Muscle of leg (tissue), 16 donors: ENCODE results near the gene VIT. TPM values are rescaled to one million over a fixed set of nuclear protein-coding genes. Genes with fewer than 3 reads are reported as not detected.
A peak's percentile ranks its signal among the peaks of the same experiment; 100 is the strongest.

Experiments
- DNase-seq: peaks from one replicate; pipeline ENCODE4 v3.0.0; 2013
- H3K27ac ChIP-seq: one replicate; pipeline ENCODE4 v1.5.1; 2013; ENCODE audit warnings: mild to moderate bottlenecking, low read length, control low read depth
- H3K27me3 ChIP-seq: one replicate; pipeline ENCODE4 v1.6.1; 2013; ENCODE audit warnings: low read length; ENCODE audit not compliant: control insufficient read depth, insufficient read depth
- H3K36me3 ChIP-seq: one replicate; pipeline ENCODE4 v1.6.1; 2013; ENCODE audit warnings: low read length; ENCODE audit not compliant: control insufficient read depth, insufficient read depth
- H3K4me1 ChIP-seq: one replicate; pipeline ENCODE4 v1.6.1; 2013; ENCODE audit warnings: low read length; ENCODE audit not compliant: control insufficient read depth, insufficient read depth
- H3K4me3 ChIP-seq: one replicate; pipeline ENCODE4 v1.5.1; 2013; ENCODE audit warnings: low read length, control low read depth
- H3K9me3 ChIP-seq: replicated peaks from 2 replicates; pipeline ENCODE4 v1.6.1; 2013; ENCODE audit warnings: low read depth, low read length; ENCODE audit not compliant: control insufficient read depth
- WGBS: methylation state at CpG from one replicate; pipeline ENCODE4 v1.1.5; 2013; ENCODE audit warnings: missing lambda C conversion rate; ENCODE audit not compliant: insufficient coverage; 5-methylcytosine and 5-hydroxymethylcytosine counted together
- long read RNA-seq, 11 donors: transcript quantifications; one replicate each; lab custom pipeline, GENCODE V29; 2026
- polyA plus RNA-seq, 8 donors: library from polyadenylated mRNA; unstranded; fragments of 120-200 nt; gene quantifications; one replicate each; pipeline versions ENCODE4 v1.2.1 to v1.2.3, GENCODE V29; 2013; ENCODE audit warnings: inconsistent platforms in 1 of 8, low replicate concordance in 1 of 8; ENCODE audit not compliant: insufficient read length in 8 of 8, insufficient read depth in 1 of 8
- total RNA-seq: library from RNA; stranded (reverse); fragments of 120-200 nt; gene quantifications from one replicate; pipeline ENCODE4 v1.2.4, GENCODE V29; 2013

VIT gene
- total RNA-seq (9.6 TPM), polyA plus RNA-seq (1 to 10 TPM; 1.7 to 5.1 (median 4.3) TPM)
- long read RNA-seq, donor 1: 0 reads
- long read RNA-seq, donor 2: 0 reads
- long read RNA-seq, donor 3, partial matches to known transcripts: 0 of 1 reads
- long read RNA-seq, donor 3, other reads (novel, unspliced or antisense): 0 of 1 reads
- long read RNA-seq, donor 4: 0 reads
- long read RNA-seq, donor 5, partial matches to known transcripts: 0 of 4 reads
- long read RNA-seq, donor 5, other reads (novel, unspliced or antisense): 0 of 4 reads
- long read RNA-seq, donor 6: 0 reads
- long read RNA-seq, donor 7, partial matches to known transcripts: 0 of 1 reads
- long read RNA-seq, donor 7, other reads (novel, unspliced or antisense): 0 of 1 reads
- long read RNA-seq, donor 8: 0 reads
- long read RNA-seq, donor 9, partial matches to known transcripts: 0 of 4 reads
- long read RNA-seq, donor 9, other reads (novel, unspliced or antisense): 0 of 4 reads
- long read RNA-seq, donor 10: 0 reads
- long read RNA-seq, donor 11, partial matches to known transcripts: 0 of 1 reads
- long read RNA-seq, donor 11, other reads (novel, unspliced or antisense): 0 of 1 reads

DNA sequence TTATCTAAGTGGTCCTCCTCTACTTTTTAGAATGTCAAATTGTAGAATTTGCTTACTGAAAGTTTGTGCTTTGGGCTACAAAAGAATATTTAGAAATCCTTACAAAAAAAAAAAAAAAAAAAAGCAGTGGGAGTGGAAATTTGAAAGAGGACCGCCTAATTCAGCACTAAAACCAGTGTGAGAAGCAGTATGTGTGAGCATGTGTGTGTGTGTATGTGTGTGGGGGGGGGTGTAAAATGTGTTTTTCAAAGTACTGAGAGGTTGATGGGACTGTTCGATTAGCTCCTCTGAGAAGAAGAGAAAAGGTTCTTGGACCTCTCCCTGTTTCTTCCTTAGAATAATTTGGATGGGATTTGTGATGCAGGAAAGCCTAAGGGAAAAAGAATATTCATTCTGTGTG, at the start of gene VIT:
VIT (plus strand) TSS at position 175 of the 400 bp plus-strand sequence. CDS start 19,664 bp downstream, outside the sequence.
- no peaks in the 10 kb centered on the region for H3K36me3 ChIP-seq
- no peak within 1 kb of the TSS for H3K4me3 ChIP-seq
- H3K27ac ChIP-seq: no peak within 1 kb of the TSS
- H3K4me1 ChIP-seq: peaks cover 3% of the 10 kb centered on the region
- DNase-seq: peak; percentile 61
- no peaks in the 10 kb centered on the region for H3K9me3 ChIP-seq
- WGBS: 40% methylated on average over 1 of the region's 2 CpGs
- H3K27me3 ChIP-seq: no peaks in the 10 kb centered on the region

- Histone ChIP-seq H3K4me3 (no peak overlapping the region), H3K9me3 (peaks cover 7% of the 10 kb centered on the region), H3K4me1 (no peaks in the 10 kb centered on the region), H3K27ac (no peak overlapping the region), H3K27me3 (no peaks in the 10 kb centered on the region), H3K36me3 (no peaks in the 10 kb centered on the region)
- peak; percentile 16 for DNase-seq
- 50% methylated on average over 2 of the region's 4 CpGs for WGBS
Observed at GRCh38 chr2:36650031-36650829, 46.3 kb upstream of the VIT start.

DNA sequence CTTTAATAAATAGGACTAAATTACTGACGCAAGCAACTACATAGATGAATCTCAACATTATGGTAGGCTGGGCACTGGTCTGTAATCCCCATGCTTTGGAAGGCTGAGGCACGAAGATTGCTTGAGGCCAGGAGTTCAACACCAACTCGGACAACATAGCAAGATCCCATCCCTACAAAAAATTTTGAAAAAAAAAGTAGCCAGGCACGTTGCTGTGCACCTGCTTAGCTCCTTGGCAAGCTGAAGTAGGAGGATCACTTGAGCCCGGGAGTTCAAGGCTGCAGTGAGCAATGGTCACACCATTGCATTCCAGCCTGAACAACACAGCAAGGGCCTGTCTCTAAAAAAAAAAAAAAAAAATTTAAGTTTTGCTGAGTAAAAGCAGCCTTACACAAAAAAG, 43.4 kb upstream of the VIT start:
- no peak for DNase-seq
- Histone ChIP-seq H3K4me3 (no peak overlapping the region), H3K36me3 (no peaks in the 10 kb centered on the region), H3K4me1 (no peaks in the 10 kb centered on the region), H3K27me3 (no peaks in the 10 kb centered on the region), H3K27ac (no peak overlapping the region), H3K9me3 (no peaks in the 10 kb centered on the region)
- 40% methylated on average over 1 of the region's 5 CpGs for WGBS

- Histone ChIP-seq H3K36me3 (no peaks in the 10 kb centered on the region), H3K27me3 (no peaks in the 10 kb centered on the region), H3K9me3 (no peaks in the 10 kb centered on the region), H3K4me3 (no peak overlapping the region), H3K27ac (no peak overlapping the region), H3K4me1 (no peaks in the 10 kb centered on the region)
- no peak for DNase-seq
- WGBS: no CpG with 5 or more reads among the region's 2 CpGs
Observed at GRCh38 chr2:36653967-36654694, 42.4 kb upstream of the VIT start.

DNA sequence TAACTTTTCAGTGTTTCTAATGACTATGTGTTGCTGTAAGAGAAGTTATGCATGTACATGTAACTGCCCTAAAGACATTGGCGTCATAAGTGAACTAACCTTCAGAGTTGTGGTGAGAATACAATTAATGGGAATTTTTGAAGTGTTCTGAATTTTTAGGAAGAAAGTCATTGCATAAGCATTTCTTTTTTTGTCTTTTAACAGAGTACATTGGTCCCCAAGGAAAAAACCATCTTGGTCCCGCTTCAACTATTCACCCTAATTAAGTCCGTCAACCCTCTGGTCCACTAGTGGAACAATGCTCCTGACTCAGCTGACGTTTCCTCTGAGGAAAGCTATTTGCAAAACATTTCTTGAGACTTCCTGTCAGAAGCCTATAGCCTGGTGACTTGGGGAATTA, 41.1 kb upstream of the VIT start:
- no peaks in the 10 kb centered on the region for H3K4me1 ChIP-seq
- 80% methylated on average over 1 of the region's 4 CpGs for WGBS
- no peaks in the 10 kb centered on the region for H3K36me3 ChIP-seq
- H3K9me3 ChIP-seq: no peaks in the 10 kb centered on the region
- no peak overlapping the region for H3K4me3 ChIP-seq
- peak; percentile 31 for DNase-seq
- no peak overlapping the region for H3K27ac ChIP-seq
- no peaks in the 10 kb centered on the region for H3K27me3 ChIP-seq

- H3K27ac ChIP-seq: no peak overlapping the region
- no peak overlapping the region for H3K4me3 ChIP-seq
- no CpG with 5 or more reads among the region's 1 CpG for WGBS
- H3K36me3 ChIP-seq: no peaks in the 10 kb centered on the region
- H3K4me1 ChIP-seq: no peaks in the 10 kb centered on the region
- no peak for DNase-seq
- no peaks in the 10 kb centered on the region for H3K9me3 ChIP-seq
- no peaks in the 10 kb centered on the region for H3K27me3 ChIP-seq
Observed at GRCh38 chr2:36657703-36658102, 38.8 kb upstream of the VIT start.

DNA sequence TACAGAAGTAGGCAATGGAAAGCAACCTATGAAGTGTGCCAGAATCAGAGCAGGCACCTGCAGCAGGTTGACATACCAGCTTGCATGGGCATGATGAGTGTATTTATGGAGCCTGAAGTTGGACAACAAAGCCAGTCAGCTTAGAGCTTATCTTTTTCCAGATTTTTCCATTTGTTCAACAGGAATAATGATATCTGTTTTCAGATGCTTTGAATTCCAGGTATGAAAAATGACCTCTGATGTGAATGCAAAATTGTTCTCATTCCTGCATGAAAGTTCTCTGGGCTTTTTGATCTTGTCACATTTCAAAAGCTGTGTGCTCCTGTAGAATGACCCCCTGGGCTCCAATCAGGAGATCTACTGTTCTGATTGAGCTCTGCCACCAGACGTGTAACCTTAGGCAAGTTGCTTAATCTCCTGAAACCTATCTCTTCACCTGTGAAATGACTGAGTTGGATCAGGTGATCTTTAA, 38.2 kb upstream of the VIT start:
- no CpG with 5 or more reads among the region's 1 CpG for WGBS
- DNase-seq: no peak
- no peak overlapping the region for H3K4me3 ChIP-seq
- no peaks in the 10 kb centered on the region for H3K9me3 ChIP-seq
- no peaks in the 10 kb centered on the region for H3K4me1 ChIP-seq
- no peaks in the 10 kb centered on the region for H3K36me3 ChIP-seq
- no peaks in the 10 kb centered on the region for H3K27me3 ChIP-seq
- no peak overlapping the region for H3K27ac ChIP-seq

DNA sequence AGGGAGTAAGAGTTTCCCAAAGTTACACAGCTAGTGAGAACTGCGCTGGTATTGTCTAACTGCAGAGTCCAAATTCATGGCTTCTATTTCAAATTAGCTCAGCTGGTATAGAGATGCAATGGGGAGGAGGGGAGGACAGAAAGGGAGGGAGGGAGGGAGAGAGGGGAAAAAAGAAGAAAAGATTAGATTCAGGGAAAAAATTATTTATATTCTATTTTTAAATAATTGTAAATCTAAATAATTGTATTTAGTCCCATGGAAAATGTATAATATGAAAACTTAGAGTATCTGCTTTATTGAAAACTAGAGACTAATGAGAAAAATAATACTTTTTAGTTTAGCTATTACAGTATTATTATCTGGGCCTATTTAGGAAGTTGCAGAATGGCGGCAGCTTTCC, 37.3 kb upstream of the VIT start:
- no peak for DNase-seq
- Histone ChIP-seq H3K4me3 (no peak overlapping the region), H3K36me3 (no peaks in the 10 kb centered on the region), H3K4me1 (no peaks in the 10 kb centered on the region), H3K27me3 (no peaks in the 10 kb centered on the region), H3K27ac (no peak overlapping the region), H3K9me3 (no peaks in the 10 kb centered on the region)
- whole genome bisulfite sequencing: no CpG with 5 or more reads among the region's 2 CpGs

- Histone ChIP-seq H3K36me3 (no peaks in the 10 kb centered on the region), H3K27ac (no peak overlapping the region), H3K9me3 (no peaks in the 10 kb centered on the region), H3K4me3 (no peak overlapping the region), H3K27me3 (no peaks in the 10 kb centered on the region), H3K4me1 (no peaks in the 10 kb centered on the region)
- DNase-seq: no peak
Observed at GRCh38 chr2:36659872-36660312, 36.6 kb upstream of the VIT start.
